ENCODE measurements around the gene GPR149.
"Not testable (repeated sequence)": the region's sequence is repeated elsewhere in the genome, so short reads cannot be mapped to it uniquely, and the experiment has no call there.

GPR149 gene, protein sequence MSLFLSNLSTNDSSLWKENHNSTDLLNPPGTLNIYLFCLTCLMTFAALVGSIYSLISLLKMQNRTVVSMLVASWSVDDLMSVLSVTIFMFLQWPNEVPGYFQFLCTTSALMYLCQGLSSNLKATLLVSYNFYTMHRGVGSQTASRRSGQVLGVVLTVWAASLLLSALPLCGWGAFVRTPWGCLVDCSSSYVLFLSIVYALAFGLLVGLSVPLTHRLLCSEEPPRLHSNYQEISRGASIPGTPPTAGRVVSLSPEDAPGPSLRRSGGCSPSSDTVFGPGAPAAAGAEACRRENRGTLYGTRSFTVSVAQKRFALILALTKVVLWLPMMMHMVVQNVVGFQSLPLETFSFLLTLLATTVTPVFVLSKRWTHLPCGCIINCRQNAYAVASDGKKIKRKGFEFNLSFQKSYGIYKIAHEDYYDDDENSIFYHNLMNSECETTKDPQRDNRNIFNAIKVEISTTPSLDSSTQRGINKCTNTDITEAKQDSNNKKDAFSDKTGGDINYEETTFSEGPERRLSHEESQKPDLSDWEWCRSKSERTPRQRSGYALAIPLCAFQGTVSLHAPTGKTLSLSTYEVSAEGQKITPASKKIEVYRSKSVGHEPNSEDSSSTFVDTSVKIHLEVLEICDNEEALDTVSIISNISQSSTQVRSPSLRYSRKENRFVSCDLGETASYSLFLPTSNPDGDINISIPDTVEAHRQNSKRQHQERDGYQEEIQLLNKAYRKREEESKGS

DNA sequence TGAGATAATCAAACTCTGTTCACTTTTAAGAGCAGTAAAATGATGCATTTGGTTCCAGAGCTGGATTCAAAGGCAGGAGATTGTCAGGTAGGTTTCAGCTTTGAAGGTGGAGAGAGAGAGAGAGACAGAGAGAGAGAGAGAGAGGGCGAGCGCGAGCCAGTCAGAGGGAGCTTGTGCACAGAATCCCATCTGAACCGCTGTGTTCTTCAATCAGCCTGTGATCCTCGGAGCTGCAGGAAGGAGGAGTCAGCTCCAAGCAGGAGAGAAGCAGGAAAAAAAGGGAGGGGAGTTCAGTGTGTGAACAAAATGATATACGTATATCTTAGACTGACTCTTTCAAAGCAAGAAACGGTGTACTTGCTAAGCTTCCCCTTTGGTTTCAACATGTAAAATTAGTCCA lies at the start of gene GPR149:
TSS of gene GPR149 (minus strand) at position 177 of the 400 bp plus-strand sequence. CDS start 575 bp downstream, outside the sequence.
- DNase-seq, result no peak

DNA sequence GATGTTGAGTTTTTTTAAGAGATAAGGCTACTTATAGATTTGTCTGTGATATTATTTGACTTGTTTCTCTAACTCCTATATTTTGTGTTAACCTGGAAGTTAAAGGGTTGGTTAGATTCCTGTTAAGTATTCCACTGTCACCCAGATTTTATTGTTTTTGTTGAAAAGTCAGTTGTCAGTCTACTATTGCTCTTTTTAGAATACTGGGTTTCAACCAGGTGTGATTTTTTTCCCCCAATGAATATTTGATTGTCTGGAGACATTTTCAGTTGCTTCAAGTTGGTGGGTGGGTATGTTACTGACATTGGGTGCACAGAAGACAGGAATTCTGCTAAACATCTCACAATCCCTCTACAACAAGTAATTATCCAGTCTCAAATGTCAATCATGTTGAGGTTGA lies 43.8 kb upstream of the GPR149 start:
- no peak for DNase-seq

DNA sequence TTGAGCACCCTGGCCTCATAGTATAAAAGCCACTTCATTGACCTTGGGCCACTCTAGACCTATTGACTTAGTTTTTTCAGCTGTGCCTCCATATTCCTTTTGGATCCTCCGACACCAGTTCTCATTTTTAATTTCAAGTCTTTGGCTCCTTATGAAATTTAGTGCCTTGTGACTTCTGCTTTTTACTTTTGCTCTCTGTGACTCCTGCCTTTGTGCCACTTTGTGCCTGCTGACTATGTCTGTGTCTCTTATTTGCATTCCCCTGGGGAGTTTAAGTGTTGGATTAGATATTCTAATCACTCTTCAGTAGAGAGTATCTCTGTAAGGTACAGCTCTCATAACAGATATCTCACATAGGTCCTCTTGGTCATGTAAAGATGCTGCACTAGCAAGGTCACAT lies 39.6 kb upstream of the GPR149 start:
- no peak for DNase-seq

DNA sequence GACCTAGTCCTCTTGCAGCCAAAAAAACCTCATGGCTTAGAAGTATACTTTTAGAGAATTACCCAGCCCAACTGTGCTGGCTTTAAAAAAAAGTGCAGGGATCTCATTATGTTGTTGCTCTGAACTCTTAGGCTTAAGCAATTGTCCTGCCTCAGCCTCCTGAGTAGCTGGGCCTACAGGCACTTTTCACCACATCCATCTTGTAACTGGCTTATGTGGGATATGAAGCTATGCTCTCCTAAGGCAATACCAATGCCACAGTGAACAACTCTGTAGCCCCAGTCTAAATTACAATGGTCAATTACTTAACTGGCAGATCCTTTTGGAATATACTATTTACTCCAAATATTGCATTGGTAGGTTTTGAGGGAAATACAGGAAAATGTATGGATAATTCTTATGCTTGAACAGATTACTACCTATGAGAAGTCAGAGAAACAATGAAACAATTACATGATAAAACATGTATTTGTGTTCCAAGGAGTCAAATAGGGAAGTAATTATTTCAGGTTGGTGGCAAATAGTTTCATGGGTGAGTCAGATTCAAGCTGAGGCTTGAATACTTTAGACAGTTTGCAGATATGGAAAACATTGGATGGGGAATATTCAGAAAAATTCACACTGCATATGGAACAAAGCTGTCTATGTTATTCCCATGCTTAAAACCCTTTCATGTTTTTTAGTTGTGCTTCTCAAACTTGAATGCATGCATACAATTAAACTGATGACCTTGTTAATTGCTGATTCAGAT lies 34.6 kb upstream of the GPR149 start:
- no peak for DNase-seq

DNA sequence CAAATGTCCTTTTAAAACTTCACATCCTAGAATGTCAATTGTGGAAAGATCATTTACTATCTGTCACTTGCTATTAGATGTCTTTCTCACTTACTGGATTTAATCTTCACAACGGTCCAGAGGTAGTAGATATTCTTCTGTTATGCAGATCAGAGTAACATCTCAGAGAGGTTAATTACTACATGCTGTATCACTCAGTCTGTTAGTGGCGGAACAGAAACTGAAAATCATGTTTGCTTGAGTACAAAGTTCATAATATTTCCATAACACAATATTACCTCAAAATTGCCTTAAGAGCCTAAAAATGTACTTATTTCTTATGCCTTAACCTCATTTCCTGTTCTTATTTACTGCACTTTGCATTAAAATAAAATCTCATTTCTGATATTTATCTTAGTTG lies 28.6 kb upstream of the GPR149 start:
- DNase-seq, result no peak

DNA sequence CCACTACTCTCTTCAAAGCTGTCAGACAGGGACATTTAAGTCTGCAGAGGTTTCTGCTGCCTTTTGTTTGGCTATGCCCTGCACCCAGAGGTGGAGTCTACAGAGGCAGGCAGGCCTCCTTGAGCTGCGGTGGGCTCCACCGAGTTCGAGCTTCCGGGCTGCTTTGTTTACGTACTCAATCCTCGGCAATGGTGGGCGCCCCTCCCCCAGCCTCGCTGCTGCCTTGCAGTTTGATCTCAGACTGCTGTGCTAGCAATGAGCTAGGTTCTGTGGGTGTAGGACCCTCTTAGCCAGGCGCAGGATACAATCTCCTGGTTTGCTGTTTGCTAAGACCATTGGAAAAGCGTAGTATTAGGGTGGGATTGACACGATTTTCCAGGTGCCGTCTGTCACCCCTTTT lies 9.1 kb upstream of the GPR149 start:
- DNase-seq, result not testable (repeated sequence)

DNA sequence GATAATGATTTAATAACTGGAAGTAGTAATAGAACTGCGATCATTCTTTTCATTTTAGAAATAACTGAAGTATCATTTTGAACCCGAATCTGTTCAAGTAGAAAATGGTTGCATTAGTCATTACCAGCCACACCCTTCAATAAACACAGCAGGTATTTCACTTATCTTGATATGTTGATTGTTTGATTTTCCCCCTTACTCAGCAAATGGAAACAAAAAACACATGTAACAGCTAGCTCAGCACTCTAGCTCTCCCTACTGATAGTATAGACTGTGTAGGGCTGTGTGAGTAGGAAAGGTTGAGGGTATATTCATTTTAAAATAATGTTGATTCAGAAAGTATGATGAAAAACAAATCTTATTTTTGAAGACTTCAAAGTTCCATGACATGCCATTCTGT lies 1.1 kb upstream of the GPR149 start:
- no peak for DNase-seq

DNA sequence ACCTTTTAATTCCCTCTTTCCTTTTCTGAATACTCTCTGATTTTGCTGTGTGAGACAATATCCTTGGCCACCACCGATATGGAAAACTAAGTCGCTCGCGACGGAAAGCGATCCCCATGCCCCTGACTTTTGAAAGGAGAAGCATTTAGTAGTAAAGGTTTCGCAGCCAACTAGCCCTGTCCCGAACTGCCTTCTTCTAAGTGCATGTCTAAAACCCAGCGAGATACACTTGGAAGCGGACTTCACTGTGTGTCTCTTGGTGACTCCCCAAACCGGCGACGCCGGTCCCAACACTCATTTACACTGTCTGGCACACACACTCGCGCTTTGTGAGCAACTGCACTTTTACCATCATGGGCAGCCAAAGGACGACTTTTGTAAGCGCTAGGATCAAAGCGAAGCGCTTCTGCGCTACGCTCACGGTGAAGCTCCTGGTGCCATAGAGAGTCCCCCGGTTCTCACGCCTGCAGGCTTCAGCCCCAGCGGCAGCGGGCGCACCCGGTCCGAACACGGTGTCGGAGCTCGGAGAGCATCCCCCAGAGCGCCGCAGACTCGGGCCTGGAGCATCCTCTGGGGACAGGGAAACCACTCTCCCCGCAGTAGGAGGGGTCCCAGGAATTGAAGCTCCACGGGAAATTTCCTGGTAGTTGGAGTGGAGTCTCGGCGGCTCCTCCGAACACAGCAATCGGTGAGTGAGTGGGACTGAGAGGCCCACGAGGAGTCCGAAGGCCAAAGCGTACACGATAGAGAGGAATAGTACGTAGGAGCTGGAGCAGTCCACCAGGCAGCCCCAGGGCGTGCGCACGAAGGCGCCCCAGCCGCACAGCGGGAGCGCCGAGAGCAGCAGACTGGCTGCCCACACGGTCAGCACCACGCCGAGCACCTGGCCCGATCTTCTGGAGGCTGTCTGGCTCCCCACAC lies 1.4 kb downstream of the GPR149 start:
- no peak for DNase-seq

DNA sequence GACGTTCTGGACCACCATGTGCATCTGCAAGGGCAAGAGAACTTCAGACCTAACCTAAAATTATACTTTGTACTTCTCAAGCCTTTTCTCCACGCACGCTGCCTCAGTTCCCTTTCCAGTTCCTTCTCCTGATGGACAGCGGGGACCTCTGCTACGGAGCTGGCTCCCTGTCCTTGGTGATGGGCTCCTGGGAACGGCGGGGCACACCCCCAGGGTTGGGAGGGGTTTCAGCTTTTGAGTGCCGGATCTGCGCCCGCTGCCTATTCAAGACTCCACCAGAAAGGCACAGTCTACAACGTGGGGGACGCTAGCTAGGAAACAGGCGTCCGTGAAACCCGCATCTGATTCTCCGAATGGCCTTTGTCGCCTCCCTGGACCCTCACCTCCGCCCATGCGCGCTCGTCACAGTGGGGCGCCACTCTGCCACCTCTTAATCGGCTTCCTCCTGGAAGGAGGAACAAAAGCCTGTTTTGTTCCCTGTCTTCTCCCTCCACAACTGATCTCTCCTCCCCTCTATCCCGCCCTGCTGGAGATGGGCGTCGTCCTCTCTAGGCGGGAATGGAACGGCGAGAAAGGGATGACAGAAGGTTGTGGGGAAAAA lies 2.2 kb downstream of the GPR149 start:
- DNase-seq, result no peak

DNA sequence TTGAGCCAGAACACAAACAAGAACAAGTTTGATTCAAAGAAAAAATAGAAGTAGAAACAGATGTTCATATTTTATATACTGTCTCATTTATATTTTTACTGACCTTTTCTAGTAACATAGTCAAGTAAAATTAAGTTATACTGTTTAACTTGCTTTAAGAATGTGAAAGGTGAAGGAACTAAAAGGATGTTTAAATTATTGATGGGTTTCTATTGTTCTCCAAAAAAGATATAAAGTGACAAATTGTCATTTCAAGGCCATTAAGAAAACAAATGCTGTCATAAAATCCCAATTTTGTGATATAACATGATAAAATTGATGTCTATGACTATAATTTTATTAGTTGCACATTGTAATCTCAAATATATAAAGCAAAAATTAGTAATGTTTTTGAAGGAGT lies 7.3 kb downstream of the GPR149 start:
- DNase-seq, result no peak

DNA sequence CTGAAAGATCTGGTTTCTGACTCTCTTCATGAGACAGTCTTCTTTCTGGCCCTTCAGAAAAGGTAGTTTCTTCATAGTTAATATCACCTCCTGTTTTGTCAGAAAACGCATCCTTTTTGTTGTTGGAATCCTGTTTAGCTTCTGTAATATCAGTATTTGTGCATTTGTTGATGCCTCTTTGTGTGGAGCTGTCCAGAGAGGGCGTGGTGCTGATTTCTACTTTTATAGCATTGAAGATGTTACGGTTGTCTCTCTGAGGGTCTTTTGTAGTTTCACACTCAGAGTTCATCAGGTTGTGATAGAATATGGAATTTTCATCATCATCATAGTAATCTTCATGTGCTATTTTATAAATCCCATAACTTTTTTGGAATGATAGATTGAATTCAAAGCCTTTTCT lies 8.9 kb downstream of the GPR149 start:
- DNase-seq, result no peak

DNA sequence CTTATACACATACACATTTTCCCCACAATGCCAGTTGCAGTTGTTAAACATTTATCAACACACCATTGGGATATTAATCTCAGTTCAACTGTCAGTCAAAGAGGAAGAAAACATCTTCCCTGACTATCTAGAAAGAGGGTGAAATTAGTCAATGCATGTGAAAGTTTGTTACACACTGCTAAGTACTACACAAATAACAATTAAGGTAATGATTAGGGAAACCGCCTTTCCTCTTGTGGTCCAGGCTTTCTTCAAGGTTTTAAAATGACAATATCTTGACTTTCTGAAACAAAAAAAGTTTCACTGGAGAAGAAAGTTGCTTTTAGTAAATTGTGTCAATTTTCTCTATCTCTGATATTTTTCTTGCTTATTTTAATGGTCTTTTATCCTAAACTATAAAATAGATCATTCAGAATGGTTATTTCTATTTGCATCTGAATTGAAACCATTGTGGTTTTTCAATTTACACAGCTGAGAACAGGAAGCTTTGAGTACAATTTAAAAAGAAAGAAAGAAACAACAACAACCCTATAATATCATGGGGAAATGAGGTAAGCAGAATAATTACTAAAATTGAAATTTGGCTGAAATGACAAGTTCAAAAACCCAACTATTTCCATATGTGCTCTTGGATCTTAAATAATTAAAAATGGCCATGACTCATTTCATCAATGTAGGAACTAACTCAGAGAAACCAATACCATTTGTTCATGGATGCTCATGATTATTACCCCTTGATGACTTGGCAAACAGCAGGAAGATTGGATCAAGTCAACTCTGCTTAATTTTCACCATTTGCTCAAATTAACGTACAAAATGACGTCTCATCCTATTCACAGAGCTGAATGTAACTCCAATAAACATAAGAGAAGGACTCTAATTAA lies 31.7 kb downstream of the GPR149 start:
- DNase-seq, result no peak

DNA sequence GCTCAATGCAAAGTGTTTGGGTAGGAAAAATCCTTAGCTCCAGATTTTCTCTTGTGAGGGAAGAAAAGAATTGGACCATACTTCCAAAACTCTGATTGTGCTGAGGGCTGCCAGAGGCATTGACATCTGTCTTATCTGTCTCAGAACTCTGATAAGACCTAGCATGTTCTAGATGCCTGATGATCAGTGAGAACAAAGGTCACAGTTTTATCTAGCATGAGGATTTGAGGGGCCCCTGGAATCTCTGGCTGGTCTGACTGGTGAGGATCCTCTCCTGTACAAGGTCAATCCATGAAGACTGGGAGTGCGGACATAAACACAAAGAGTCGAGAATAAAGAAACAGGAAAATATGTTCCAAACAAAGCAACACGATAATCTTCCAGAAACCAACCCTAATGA lies 40.1 kb downstream of the GPR149 start:
- DNase-seq, result no peak

DNA sequence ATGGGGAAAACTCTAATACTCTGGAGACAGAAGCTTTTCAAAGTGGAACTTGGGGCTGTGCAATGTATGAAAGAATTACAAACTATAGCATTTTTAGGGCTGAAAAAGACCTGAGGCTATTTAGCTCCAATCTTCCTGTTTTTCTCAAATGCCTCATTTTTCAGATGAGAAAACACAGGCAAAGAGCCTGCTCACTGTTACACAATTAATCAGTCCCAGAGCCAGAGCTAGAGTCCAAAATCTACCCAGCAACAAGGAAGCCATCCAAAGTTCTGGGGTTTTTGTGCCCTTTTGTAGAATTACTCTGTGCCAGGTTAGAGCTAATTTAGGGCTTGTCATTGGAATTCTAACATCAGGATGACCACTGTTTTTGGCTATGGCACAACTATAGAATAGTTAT lies 45.5 kb downstream of the GPR149 start:
- DNase-seq, result no peak

DNA sequence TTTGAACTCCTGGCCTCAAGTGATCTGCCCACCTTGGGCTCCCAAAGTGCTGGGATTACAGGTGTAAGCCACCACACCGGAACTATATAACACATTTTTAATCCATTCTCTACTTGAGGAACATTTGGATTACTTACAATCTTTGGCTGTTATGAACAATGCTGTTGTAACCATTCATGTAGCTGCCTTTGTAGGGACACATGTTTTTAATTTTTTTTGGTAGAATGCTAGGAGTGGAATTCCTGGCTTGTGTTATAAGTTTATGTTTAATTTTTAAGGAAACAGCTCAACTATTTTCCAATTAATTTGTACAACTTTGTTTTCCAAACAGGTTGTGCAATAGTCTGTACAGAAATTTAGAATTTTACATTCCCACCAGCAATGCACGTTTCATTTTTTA lies 51.7 kb downstream of the GPR149 start:
- no peak for DNase-seq

DNA sequence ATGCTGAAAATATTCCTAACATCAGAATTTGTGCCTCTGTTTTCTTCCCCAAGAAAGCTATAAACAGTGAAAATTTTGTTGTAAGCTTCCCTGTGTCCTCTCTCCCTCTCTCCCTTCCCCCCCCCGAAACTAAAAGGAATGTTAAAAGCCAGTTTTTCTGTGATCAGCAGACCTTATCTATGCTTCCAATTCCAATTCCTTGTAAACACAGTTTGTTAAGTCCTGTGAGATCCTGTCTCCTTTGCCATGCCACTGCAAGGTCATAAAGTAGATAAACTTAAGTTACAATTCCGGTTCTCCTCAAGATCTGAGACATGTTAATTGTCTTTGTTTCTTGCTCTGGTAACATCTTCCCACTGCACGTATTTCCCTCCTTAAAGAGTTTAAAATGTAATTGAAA lies 62.8 kb downstream of the GPR149 start:
- no peak for DNase-seq

DNA sequence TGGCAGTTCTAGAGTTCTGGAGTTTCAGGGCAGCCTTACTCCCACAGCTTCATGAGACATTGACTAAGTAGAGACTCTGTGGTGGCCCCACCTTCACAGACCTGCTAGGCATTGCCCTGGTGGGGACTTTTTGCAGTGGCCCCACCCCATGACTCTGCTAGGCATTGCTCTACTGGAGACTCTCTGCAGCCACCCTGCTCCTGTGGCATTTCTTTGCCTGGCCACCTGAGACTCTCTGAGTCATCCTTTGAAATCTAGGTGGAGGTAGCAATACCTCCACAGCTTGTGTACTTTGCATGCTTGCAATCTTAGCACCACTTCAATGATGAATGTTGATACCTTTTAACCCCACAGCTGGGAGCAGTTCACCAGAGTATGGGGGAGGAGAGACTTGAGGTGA lies 65.1 kb downstream of the GPR149 start:
- no peak for DNase-seq

DNA sequence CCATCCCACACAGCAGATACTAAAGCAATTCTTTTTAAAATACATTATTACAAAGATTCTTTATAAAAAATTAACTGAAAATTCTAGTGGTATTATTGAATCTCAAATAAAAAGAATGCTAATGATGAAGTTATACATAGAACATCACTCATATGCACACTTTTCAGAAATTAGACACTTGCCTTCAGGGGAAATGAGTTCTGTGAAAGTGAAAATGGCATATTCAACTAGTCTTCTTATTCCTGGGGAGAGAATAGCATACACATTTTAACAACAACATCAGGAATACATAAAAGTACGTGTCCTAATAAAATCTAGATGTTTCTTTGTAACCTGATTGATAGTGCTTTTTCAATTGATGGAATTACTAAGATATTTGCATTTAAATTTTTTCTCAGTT lies 68.9 kb downstream of the GPR149 start:
- DNase-seq, result no peak

DNA sequence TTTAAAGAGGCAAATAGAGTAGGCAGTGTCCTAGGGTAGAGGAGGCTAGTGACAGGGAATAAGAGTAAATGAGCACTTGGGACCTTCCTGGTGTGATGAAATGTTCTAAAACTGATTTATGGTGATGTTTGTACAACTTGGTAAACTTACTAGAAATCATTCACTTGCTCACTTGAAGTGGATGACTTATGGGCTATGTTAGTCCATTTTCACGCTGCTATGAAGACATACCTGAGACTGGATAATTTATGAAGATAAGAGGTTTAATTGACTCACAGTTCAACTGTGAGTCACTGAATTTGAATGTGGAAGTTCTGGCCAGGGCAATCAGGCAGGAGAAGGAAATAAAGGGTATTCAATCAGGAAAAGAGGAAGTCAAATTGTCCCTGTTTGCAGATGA lies 74.0 kb downstream of the GPR149 start:
- DNase-seq, result no peak

DNA sequence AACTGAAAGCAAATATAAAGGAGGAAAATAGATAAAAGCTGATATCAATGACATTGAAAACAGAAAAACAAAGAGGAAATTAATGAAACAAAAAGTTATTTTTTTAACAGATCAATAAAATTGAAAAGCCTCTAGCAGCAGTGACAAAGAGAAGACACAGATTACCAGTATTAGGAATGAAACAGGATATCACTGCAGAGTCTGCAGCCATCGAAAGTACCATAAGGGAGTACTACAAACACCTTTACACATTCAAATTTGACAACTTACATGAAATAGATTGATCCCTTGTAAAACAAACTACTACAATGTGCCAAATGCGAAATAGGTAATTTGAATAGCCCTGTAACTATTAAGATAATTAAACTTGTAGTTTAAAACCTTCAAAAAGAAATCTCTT lies 80.8 kb downstream of the GPR149 start:
- no peak for DNase-seq

DNA sequence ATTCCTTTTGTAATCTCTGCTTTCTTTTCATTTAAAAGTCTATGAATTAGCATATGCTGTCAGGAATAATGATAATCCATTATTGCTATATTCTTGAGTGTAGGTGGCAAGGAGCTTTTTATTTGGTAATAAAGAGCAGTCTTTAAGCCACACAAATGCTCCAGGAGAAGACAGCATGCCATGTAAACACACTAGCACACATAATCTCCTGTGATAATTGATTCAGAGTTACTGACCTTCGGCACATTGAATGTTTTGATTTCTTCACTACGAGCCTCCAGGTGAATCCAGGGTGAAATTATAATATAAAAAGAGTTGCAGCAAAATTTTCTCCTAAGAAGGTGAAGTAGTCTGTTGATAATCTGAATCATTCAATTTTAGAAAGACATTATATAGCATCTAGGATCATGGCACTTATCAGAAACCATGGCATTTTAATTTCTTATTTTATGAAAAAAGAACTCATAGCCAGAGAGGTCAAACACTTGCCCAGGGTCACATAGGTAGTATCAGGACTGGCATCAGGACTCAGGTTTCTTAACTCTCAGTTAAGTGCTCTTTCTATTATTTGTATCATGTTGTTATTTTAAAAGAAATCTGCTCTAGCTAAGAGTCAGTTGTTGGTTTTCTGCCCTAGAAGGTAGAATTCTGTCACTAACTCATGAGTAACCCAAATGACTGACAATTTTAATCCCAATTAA lies 84.4 kb downstream of the GPR149 start:
- DNase-seq, result no peak
